22Rv1 (cell line): Measurements from ENCODE around the gene SNX9.
"Not testable (repeated sequence)": the region's sequence is repeated elsewhere in the genome, so short reads cannot be mapped to it uniquely, and the experiment has no call there.

Experiments
- CTCF ChIP-seq: fragments of 450-650 bp; IDR thresholded peaks from 2 replicates; pipeline ENCODE4 v1.5.1; 2017; ENCODE audit warnings: mild to moderate bottlenecking
- ZFX ChIP-seq: fragments of 450-650 bp; IDR thresholded peaks from 2 replicates; pipeline ENCODE4 v1.6.1; 2017; ENCODE audit warnings: antibody characterized with exemption, borderline replicate concordance

GRCh38 chr6:157972177-157972576, 149.1 kb downstream of the SNX9 start:
- TF ChIP-seq CTCF, ZFX: not testable (repeated sequence)
